GM19025 (cell line): ENCODE measurements around the gene ID3.

ENCODE experiments used
- ATAC-seq: cut with Tn5 transposase; IDR thresholded peaks from one replicate; pipeline ENCODE4 v1.9.1; 2021; ENCODE audit warnings: mild to moderate bottlenecking, low read depth, moderate library complexity; ENCODE audit not compliant: unreplicated experiment

ID3 gene

GRCh38 chr1:23529146-23530086, 29.9 kb downstream of the ID3 start:
- no peak for ATAC-seq

DNA sequence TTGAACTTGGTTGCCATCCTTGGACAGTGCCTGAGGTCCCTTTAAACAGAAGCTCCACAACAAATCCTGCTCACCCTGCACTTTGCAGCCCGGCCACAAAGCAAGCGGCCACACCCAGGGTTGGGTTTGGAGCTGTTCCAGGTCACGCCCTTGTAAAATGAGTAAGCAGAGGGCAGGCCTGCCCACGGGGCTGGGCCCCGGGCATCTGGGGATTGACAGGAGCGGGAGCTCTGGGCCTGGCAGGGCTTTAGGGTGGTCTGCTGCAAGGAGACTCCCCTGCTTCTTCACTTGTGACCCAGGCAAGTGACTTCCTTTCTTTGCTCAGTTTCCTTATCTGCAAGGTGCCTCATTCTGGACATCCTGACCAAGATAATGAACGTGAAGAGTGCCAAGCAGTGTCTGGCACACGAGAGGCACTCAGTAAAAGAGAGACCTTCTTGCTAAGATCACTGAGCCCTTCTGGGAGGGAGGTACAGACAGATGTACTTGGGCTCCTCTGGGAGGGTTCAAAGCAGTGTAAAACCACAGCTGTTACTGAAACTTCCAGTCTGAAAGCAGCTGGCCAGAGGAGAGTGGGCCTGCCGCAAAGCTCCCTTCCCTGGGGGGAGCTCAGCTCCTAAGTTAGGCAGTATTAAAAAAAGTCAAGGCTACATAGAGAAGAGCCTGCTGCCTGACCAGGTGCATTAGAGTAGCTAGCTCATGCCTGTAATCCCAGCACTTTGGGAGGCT, 30.9 kb downstream of the ID3 start:
- ATAC-seq = peak; percentile 47

DNA sequence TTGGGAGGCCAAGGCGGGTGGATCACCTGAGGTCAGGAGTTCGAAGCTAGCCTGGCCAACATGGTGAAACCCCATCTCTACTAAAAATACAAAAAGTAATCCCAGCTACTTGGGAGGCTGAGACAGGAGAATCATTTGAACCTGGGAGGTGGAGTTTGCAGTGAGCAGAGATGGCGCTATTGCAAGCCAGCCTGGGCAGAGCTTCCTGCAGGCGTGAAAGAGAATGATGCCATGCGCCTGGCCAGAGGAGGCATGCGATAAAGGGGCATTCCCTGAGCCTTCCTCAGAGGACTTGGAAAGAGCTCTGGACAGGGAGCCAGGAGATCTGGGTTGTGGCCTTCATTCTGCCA, 31.4 kb downstream of the ID3 start:
- no peak for ATAC-seq

DNA sequence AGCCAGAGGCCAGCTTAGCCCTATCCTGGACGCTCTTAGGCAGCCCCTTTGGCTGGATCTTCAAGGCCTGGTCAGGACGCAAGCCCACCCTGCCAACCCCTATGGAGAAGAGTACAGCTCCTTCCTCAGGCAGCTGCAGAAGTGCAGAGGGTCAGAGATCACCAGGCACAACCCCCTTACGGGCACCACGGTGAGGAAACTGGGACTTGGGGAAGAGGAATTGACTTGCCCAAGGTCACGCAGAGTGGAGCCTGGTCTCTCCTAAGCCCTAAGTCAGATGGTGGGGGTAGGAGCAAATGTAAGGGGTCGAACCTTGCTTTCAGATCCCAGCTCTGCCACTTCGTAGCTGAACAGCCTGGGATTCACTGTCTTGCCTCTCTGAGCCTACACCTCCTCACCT, 31.9 kb downstream of the ID3 start:
- no peak for ATAC-seq

DNA sequence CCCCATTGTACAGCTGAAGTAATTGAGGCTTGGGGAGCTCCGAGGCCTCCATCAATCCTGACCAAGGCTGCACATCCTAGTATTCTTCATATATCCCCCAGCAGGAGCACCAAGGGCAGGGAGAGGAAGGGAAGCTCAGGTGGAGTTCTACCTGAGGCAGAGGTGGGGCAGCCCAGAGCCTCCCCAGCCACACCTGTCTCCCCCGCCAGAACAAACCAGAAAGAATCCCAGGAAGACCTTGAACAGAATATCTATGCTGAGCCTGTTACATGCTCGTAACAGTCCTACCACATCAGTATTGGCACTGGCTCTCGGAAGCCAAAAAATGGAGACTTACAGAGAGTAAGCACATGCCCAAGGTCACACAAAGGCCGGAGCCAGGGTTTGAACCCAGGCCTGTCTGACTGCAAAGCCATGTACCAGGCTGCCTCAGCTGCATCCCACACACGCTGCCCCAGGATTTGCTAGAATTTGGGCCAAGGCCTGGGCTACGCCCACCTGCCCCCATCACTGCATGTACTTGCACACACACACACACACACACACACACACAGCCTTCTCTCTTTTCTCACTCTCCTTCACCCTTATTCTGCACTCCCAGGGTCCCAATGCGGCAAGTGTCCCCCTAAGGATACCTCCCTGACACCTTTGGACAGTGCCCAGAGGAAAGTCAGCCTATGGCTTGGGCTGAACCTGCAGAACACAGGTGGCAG, 32.8 kb downstream of the ID3 start:
- no peak for ATAC-seq

DNA sequence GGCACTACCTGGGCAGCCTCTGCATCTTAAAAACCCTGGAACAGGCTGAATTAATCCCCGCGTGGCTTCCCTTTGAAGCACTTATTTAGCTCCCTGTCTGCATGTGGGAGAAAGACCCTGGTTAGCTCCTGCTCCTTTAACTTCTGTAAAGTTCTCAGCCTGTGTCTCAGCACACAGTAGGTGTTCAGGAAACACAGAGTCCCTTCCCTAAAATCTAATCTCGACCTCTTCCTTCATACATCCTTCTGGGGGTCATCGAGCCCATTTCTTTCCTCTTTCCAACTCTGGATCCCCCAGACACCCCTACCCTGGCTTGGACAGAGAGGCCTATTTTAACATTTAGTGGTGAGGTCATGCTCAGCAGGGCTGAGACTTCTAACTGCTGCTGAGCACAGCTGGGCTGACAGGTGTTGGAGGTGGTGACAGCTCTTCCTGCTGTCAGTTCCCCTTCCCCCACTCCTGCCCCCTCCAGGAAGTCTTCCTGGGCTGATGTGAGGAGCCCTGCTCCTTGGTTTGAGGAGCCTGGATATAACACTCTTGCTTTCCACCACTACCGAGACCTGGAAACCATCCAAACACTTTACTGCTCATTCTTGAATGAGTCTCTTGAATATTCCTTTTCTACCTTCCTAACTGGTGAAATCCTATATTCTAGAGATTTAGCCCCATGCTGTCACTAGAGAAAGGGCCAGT, 33.6 kb downstream of the ID3 start:
- ATAC-seq = no peak

GRCh38 chr1:23524716-23525401, 34.4 kb downstream of the ID3 start:
- ATAC-seq = no peak

GRCh38 chr1:23524163-23524562, 35.1 kb downstream of the ID3 start:
- no peak for ATAC-seq

DNA sequence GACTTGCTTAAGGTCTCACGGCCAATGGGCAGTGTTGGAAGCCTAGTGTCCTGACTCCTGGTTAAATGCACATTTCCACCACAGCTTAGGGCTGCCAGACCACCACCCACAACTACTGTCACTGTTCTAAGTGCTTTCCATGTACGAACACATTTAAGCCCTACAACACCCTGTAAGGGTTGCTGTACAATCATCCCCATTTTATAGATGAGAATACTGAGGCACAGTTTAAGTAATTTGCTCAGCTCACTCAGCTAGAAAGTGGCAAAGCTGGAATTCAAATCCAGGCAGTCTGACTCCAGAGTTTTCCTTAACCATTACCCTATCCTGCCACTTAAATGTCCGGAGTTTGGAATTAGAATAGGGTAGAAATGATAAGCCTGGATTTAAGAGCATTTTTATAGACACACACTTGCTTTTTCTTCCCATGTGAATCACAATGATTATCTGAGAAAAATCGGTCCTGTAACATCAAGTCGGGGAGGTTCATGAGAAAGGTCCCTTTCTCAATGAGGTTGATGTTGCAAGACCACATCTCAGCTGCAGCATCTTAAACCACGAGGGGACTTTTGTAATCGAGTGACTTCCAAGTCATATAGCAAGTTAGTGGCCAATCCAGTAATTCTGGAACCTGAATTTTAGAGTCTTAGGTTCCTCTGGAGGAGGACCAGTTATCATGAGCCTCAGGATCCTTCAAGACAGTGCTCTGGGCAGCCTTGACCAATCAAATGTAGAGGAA, 36.9 kb downstream of the ID3 start:
- ATAC-seq = no peak

DNA sequence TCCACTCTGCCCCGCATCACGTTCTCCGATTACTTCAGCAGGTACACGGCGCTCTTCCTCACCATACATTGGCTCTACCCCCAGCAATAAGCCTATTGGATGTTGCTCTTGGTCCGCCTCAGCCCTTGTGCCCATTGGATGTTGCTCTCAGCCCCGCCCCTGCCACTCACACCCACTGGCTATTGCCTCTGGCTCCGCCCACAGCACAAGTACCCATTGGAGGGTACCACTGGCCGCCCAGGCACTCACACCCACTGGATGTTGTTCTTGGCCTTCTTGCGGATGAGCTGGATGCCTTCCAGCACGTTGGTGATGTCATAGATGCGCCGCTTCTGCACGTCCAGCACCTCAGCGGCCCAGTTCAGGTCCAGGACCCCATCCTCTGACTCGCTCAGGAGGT, 37.7 kb downstream of the ID3 start:
- no peak for ATAC-seq

DNA sequence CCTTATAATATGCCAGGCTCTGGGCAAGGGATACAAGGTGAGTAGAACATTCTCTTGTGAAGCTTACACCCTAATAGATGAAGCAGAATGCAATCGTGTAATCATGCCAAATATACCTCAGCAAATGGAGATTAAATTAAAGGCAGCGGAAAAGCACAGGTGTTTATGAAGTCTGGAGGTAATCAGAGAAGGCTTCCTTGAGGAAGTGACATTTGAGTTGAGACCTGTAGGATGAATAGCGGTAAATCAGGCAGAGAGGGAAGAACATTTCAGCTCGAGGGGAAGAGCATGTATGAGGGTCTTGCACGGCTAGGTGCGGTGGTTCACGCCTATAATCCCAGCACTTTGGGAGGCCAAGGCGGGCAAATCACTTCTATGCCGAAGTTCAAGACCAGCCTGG, 41.7 kb downstream of the ID3 start:
- ATAC-seq = no peak

DNA sequence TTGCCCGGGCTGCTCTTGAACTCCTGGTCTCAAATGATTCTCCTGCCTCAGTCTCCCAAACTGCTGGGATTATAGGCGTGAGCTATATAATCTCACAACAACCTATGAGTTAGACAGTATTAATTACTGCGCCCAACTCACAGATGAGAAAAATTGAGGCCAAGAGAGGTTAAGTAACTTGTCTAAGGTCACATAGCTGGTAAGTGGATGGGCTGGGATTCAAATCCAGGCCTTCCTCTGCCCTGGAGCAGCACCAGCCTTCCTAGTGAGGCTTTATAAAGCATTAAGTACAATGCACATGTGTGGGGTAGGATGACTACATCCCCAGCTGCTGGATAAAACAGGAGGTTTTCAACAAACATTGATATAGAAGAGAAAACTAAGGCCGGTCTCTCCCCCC, 43.4 kb downstream of the ID3 start:
- no peak for ATAC-seq

GRCh38 chr1:23514111-23514679, 45.1 kb downstream of the ID3 start:
- ATAC-seq = no peak

- no peak for ATAC-seq
Observed at GRCh38 chr1:23509896-23510295, 49.4 kb downstream of the ID3 start.
